Measurements from ENCODE around the gene RFLNA.

Gene RFLNA

GRCh38 chr12:124310785-124311184 is 15.9 kb downstream of the RFLNA start:
- Histone ChIP-seq H3K9ac (ENCODE audit: low read length) (no peak overlapping the region), H3K4me3 (ENCODE audit: low read length) (no peak overlapping the region), H3K9me3 (ENCODE audit: insufficient read depth, low read length) (no peaks in the 10 kb centered on the region), H3K27ac (ENCODE audit: low read length) (no peak overlapping the region), H3K4me2 (ENCODE audit: low read length) (no peak overlapping the region), H3K27me3 (ENCODE audit: low read depth, low read length) (peaks cover 3% of the 10 kb centered on the region; the same call in 1 of the 2 replicates), H2AFZ (ENCODE audit: low read depth, low read length) (no peak overlapping the region), H3K36me3 (replicated peaks; ENCODE audit: low read depth, low read length) (no peaks in the 10 kb centered on the region), H3K4me1 (ENCODE audit: low read length) (no peaks in the 10 kb centered on the region), H4K20me1 (ENCODE audit: insufficient read depth, low read length) (no peaks in the 10 kb centered on the region), H3K79me2 (ENCODE audit: low read length) (no peaks in the 10 kb centered on the region)
- TF ChIP-seq CTCF (IDR thresholded peaks at IDR 0.05; ENCODE audit: low read depth, low read length) (no peak), EZH2phosphoT487 (IDR thresholded peaks at IDR 0.05; ENCODE audit: low read depth) (no peak)

- Histone ChIP-seq H2AFZ (ENCODE audit: low read depth, low read length) (no peak overlapping the region), H3K4me1 (ENCODE audit: low read length) (no peaks in the 10 kb centered on the region), H3K9ac (ENCODE audit: low read length) (no peak overlapping the region), H3K36me3 (replicated peaks; ENCODE audit: low read depth, low read length) (no peaks in the 10 kb centered on the region), H3K27ac (ENCODE audit: low read length) (no peak overlapping the region), H3K27me3 (ENCODE audit: low read depth, low read length) (peaks cover 3% of the 10 kb centered on the region; the same call in 1 of the 2 replicates), H3K9me3 (ENCODE audit: insufficient read depth, low read length) (no peaks in the 10 kb centered on the region), H3K4me3 (ENCODE audit: low read length) (no peak overlapping the region), H3K79me2 (ENCODE audit: low read length) (no peaks in the 10 kb centered on the region), H3K4me2 (ENCODE audit: low read length) (no peak overlapping the region), H4K20me1 (ENCODE audit: insufficient read depth, low read length) (no peaks in the 10 kb centered on the region)
- no peak for TF ChIP-seq EZH2phosphoT487 (IDR thresholded peaks at IDR 0.05; ENCODE audit: low read depth)
- TF ChIP-seq CTCF (IDR thresholded peaks at IDR 0.05; ENCODE audit: low read depth, low read length), result no peak
These were observed 16.6 kb downstream of the RFLNA start for GRCh38 chr12:124311292-124312109.

GRCh38 chr12:124312601-124313000 is 17.7 kb downstream of the RFLNA start:
- Histone ChIP-seq H3K9me3 (ENCODE audit: insufficient read depth, low read length) (no peaks in the 10 kb centered on the region), H3K79me2 (ENCODE audit: low read length) (no peaks in the 10 kb centered on the region), H4K20me1 (ENCODE audit: insufficient read depth, low read length) (no peaks in the 10 kb centered on the region), H3K27me3 (ENCODE audit: low read depth, low read length) (peaks cover 3% of the 10 kb centered on the region; the same call in 1 of the 2 replicates), H3K27ac (ENCODE audit: low read length) (no peak overlapping the region), H3K4me1 (ENCODE audit: low read length) (no peaks in the 10 kb centered on the region), H3K4me3 (ENCODE audit: low read length) (no peak overlapping the region), H3K36me3 (replicated peaks; ENCODE audit: low read depth, low read length) (no peaks in the 10 kb centered on the region), H3K9ac (ENCODE audit: low read length) (no peak overlapping the region), H2AFZ (ENCODE audit: low read depth, low read length) (no peak overlapping the region), H3K4me2 (ENCODE audit: low read length) (no peak overlapping the region)
- TF ChIP-seq EZH2phosphoT487 (IDR thresholded peaks at IDR 0.05; ENCODE audit: low read depth) (no peak), CTCF (IDR thresholded peaks at IDR 0.05; ENCODE audit: low read depth, low read length) (no peak)

GRCh38 chr12:124314207-124314606 is 19.3 kb downstream of the RFLNA start:
- Histone ChIP-seq H3K27me3 (ENCODE audit: low read depth, low read length) (peaks cover 3% of the 10 kb centered on the region; the same call in 1 of the 2 replicates), H2AFZ (ENCODE audit: low read depth, low read length) (no peak overlapping the region)

More at GRCh38 chr12:124314207-124314606, 19.3 kb downstream of the RFLNA start:
- H3K4me1 ChIP-seq (ENCODE audit: low read length), result peaks cover under 1% of the 10 kb centered on the region
- TF ChIP-seq EZH2phosphoT487 (IDR thresholded peaks at IDR 0.05; ENCODE audit: low read depth) (no peak), CTCF (IDR thresholded peaks at IDR 0.05; ENCODE audit: low read depth, low read length) (no peak)
- no peaks in the 10 kb centered on the region for H4K20me1 ChIP-seq (ENCODE audit: insufficient read depth, low read length)
- no peak overlapping the region for H3K4me3 ChIP-seq (ENCODE audit: low read length)
- no peak overlapping the region for H3K4me2 ChIP-seq (ENCODE audit: low read length)
- H3K36me3 ChIP-seq (replicated peaks; ENCODE audit: low read depth, low read length), result no peaks in the 10 kb centered on the region
- H3K27ac ChIP-seq (ENCODE audit: low read length), result no peak overlapping the region
- no peaks in the 10 kb centered on the region for H3K79me2 ChIP-seq (ENCODE audit: low read length)
- H3K9ac ChIP-seq (ENCODE audit: low read length), result no peak overlapping the region
- no peaks in the 10 kb centered on the region for H3K9me3 ChIP-seq (ENCODE audit: insufficient read depth, low read length)
